Activated naive CD4-positive, alpha-beta T cell treated with anti-CD3 and anti-CD28 coated beads, Interleukin-2, amount 50 U/mL, for 24 hours (primary cell): ENCODE data around the gene LATS2.
"Not testable (repeated sequence)": the region's sequence is repeated elsewhere in the genome, so short reads cannot be mapped to it uniquely, and the experiment has no call there.

ENCODE experiments used
- H3K27ac Mint-ChIP-seq: one replicate; pipeline ENCODE4 v1.8.0; 2021; ENCODE audit warnings: mild to moderate bottlenecking, mixed read lengths
- H3K27me3 Mint-ChIP-seq: one replicate; pipeline ENCODE4 v1.8.0; 2021; ENCODE audit warnings: mixed read lengths
- H3K36me3 Mint-ChIP-seq: one replicate; pipeline ENCODE4 v1.8.0; 2021; ENCODE audit warnings: mixed read lengths
- H3K4me1 Mint-ChIP-seq: one replicate; pipeline ENCODE4 v1.8.0; 2021; ENCODE audit warnings: mixed read lengths
- H3K4me3 Mint-ChIP-seq: one replicate; pipeline ENCODE4 v1.8.0; 2021; ENCODE audit warnings: mild to moderate bottlenecking, mixed read lengths
- H3K9me3 Mint-ChIP-seq: one replicate; pipeline ENCODE4 v1.8.0; 2021; ENCODE audit warnings: mixed read lengths

LATS2 gene

GRCh38 chr13:20983386-20983785, 78.0 kb downstream of the LATS2 start:
- Mint-ChIP-seq H3K4me3 (no peak overlapping the region), H3K27ac (no peak overlapping the region), H3K27me3 (no peaks in the 10 kb centered on the region), H3K9me3 (no peaks in the 10 kb centered on the region), H3K4me1 (no peaks in the 10 kb centered on the region), H3K36me3 (no peaks in the 10 kb centered on the region)

GRCh38 chr13:20981370-20982095, 79.9 kb downstream of the LATS2 start:
- Mint-ChIP-seq H3K4me1 (no peaks in the 10 kb centered on the region), H3K27me3 (no peaks in the 10 kb centered on the region), H3K36me3 (no peaks in the 10 kb centered on the region), H3K9me3 (no peaks in the 10 kb centered on the region), H3K27ac (no peak overlapping the region), H3K4me3 (no peak overlapping the region)

GRCh38 chr13:20980899-20981298, 80.5 kb downstream of the LATS2 start:
- H3K27ac Mint-ChIP-seq = no peak overlapping the region
- H3K27me3 Mint-ChIP-seq = peaks cover 2% of the 10 kb centered on the region
- H3K4me1 Mint-ChIP-seq = no peaks in the 10 kb centered on the region
- no peak overlapping the region for H3K4me3 Mint-ChIP-seq
- H3K36me3 Mint-ChIP-seq = no peaks in the 10 kb centered on the region
- H3K9me3 Mint-ChIP-seq = no peaks in the 10 kb centered on the region

- no peaks in the 10 kb centered on the region for H3K36me3 Mint-ChIP-seq
- peaks cover 2% of the 10 kb centered on the region for H3K27me3 Mint-ChIP-seq
- no peaks in the 10 kb centered on the region for H3K9me3 Mint-ChIP-seq
- H3K27ac Mint-ChIP-seq = no peak overlapping the region
- no peak overlapping the region for H3K4me3 Mint-ChIP-seq
- no peaks in the 10 kb centered on the region for H3K4me1 Mint-ChIP-seq
Measured at GRCh38 chr13:20980430-20980829, 81.0 kb downstream of the LATS2 start.

GRCh38 chr13:20977394-20977793, 84.0 kb downstream of the LATS2 start:
- Mint-ChIP-seq H3K9me3 (no peaks in the 10 kb centered on the region), H3K4me1 (no peaks in the 10 kb centered on the region), H3K27me3 (peaks cover 2% of the 10 kb centered on the region), H3K36me3 (no peaks in the 10 kb centered on the region), H3K27ac (no peak overlapping the region), H3K4me3 (no peak overlapping the region)

- H3K4me1 Mint-ChIP-seq = no peaks in the 10 kb centered on the region
Measured at GRCh38 chr13:20974981-20975585, 86.3 kb downstream of the LATS2 start.

GRCh38 chr13:20973886-20974425, 87.4 kb downstream of the LATS2 start:
- H3K36me3 Mint-ChIP-seq = no peaks in the 10 kb centered on the region
- peaks cover 3% of the 10 kb centered on the region for H3K4me1 Mint-ChIP-seq
- H3K9me3 Mint-ChIP-seq = no peaks in the 10 kb centered on the region

More at GRCh38 chr13:20974981-20975585, 86.3 kb downstream of the LATS2 start:
- Mint-ChIP-seq H3K9me3 (no peaks in the 10 kb centered on the region), H3K4me3 (no peak overlapping the region), H3K36me3 (no peaks in the 10 kb centered on the region), H3K27ac (no peak overlapping the region), H3K27me3 (peaks cover 2% of the 10 kb centered on the region)

GRCh38 chr13:20972731-20973130, 88.7 kb downstream of the LATS2 start:
- Mint-ChIP-seq H3K4me1 (peaks cover 10% of the 10 kb centered on the region), H3K27me3 (peaks cover 2% of the 10 kb centered on the region), H3K27ac (no peak overlapping the region), H3K4me3 (no peak overlapping the region), H3K36me3 (no peaks in the 10 kb centered on the region), H3K9me3 (no peaks in the 10 kb centered on the region)

More at GRCh38 chr13:20973886-20974425, 87.4 kb downstream of the LATS2 start:
- H3K27me3 Mint-ChIP-seq = peaks cover 2% of the 10 kb centered on the region
- no peak overlapping the region for H3K27ac Mint-ChIP-seq
- no peak overlapping the region for H3K4me3 Mint-ChIP-seq

GRCh38 chr13:20969182-20969581, 92.2 kb downstream of the LATS2 start:
- peaks cover 10% of the 10 kb centered on the region for H3K4me1 Mint-ChIP-seq
- no peaks in the 10 kb centered on the region for H3K9me3 Mint-ChIP-seq
- H3K27ac Mint-ChIP-seq = no peak overlapping the region
- H3K36me3 Mint-ChIP-seq = no peaks in the 10 kb centered on the region
- peaks cover 2% of the 10 kb centered on the region for H3K27me3 Mint-ChIP-seq
- H3K4me3 Mint-ChIP-seq = no peak overlapping the region

- H3K27ac Mint-ChIP-seq = no peak overlapping the region
- H3K4me1 Mint-ChIP-seq = peaks cover 10% of the 10 kb centered on the region
- no peak overlapping the region for H3K4me3 Mint-ChIP-seq
- no peaks in the 10 kb centered on the region for H3K9me3 Mint-ChIP-seq
- peaks cover 2% of the 10 kb centered on the region for H3K27me3 Mint-ChIP-seq
- H3K36me3 Mint-ChIP-seq = no peaks in the 10 kb centered on the region
Measured at GRCh38 chr13:20968745-20969144, 92.6 kb downstream of the LATS2 start.

- Mint-ChIP-seq H3K36me3 (no peaks in the 10 kb centered on the region), H3K27ac (no peak overlapping the region), H3K9me3 (no peaks in the 10 kb centered on the region)
Measured at GRCh38 chr13:20967340-20967739, 94.0 kb downstream of the LATS2 start.

GRCh38 chr13:20964904-20965303, 96.5 kb downstream of the LATS2 start:
- Mint-ChIP-seq H3K27ac (no peak overlapping the region), H3K9me3 (no peaks in the 10 kb centered on the region), H3K4me3 (no peak overlapping the region), H3K4me1 (peaks cover 16% of the 10 kb centered on the region), H3K27me3 (peaks cover 8% of the 10 kb centered on the region), H3K36me3 (no peaks in the 10 kb centered on the region)

More at GRCh38 chr13:20967340-20967739, 94.0 kb downstream of the LATS2 start:
- H3K4me1 Mint-ChIP-seq = peaks cover 10% of the 10 kb centered on the region
- no peak overlapping the region for H3K4me3 Mint-ChIP-seq
- H3K27me3 Mint-ChIP-seq = peaks cover 2% of the 10 kb centered on the region

GRCh38 chr13:20961663-20962062, 99.7 kb downstream of the LATS2 start:
- H3K27ac Mint-ChIP-seq, H3K9me3 Mint-ChIP-seq, H3K4me3 Mint-ChIP-seq: not testable (repeated sequence)

GRCh38 chr13:20960663-20961309, 100.6 kb downstream of the LATS2 start:
- no peak overlapping the region for H3K4me3 Mint-ChIP-seq
- H3K4me1 Mint-ChIP-seq = peaks cover 6% of the 10 kb centered on the region
- H3K9me3 Mint-ChIP-seq = no peaks in the 10 kb centered on the region
- H3K36me3 Mint-ChIP-seq = no peaks in the 10 kb centered on the region
- peaks cover 8% of the 10 kb centered on the region for H3K27me3 Mint-ChIP-seq
- H3K27ac Mint-ChIP-seq = no peak overlapping the region

More at GRCh38 chr13:20961663-20962062, 99.7 kb downstream of the LATS2 start:
- H3K27me3 Mint-ChIP-seq, H3K4me1 Mint-ChIP-seq, H3K36me3 Mint-ChIP-seq: not testable (repeated sequence)

- not testable (repeated sequence) for H3K36me3 Mint-ChIP-seq, H3K27ac Mint-ChIP-seq, H3K4me3 Mint-ChIP-seq, H3K9me3 Mint-ChIP-seq, H3K4me1 Mint-ChIP-seq
- peaks cover 14% of the 10 kb centered on the region for H3K27me3 Mint-ChIP-seq
Measured at GRCh38 chr13:20957049-20957620, 104.3 kb downstream of the LATS2 start.

GRCh38 chr13:20955496-20955895, 105.9 kb downstream of the LATS2 start:
- Mint-ChIP-seq H3K4me1 (peaks cover under 1% of the 10 kb centered on the region), H3K4me3 (no peak overlapping the region), H3K36me3 (no peaks in the 10 kb centered on the region), H3K27ac (no peak overlapping the region), H3K9me3 (no peaks in the 10 kb centered on the region), H3K27me3 (peaks cover 14% of the 10 kb centered on the region)
